Mucosa of rectum (tissue), 2 donors: Measurements from ENCODE around the gene C10orf62.
"Not testable (repeated sequence)": the region's sequence is repeated elsewhere in the genome, so short reads cannot be mapped to it uniquely, and the experiment has no call there.

Experiments
- H3K27ac ChIP-seq, 2 donors: one replicate each; pipeline ENCODE4 v1.7.0; 2013; ENCODE audit warnings: inconsistent platforms in 2 of 2, low read depth in 2 of 2, low read length in 2 of 2
- H3K27me3 ChIP-seq, 2 donors: one replicate each; pipeline ENCODE4 v1.7.0; 2013; ENCODE audit warnings: low read length in 2 of 2; ENCODE audit not compliant: control insufficient read depth in 2 of 2, insufficient read depth in 2 of 2
- H3K36me3 ChIP-seq, 2 donors: one replicate each; pipeline ENCODE4 v1.7.0; 2013; ENCODE audit warnings: low read length in 2 of 2; ENCODE audit not compliant: control insufficient read depth in 2 of 2, insufficient read depth in 2 of 2
- H3K4me1 ChIP-seq, 2 donors: one replicate each; pipeline ENCODE4 v1.7.0; 2013; ENCODE audit warnings: low read length in 2 of 2, mild to moderate bottlenecking in 1 of 2; ENCODE audit not compliant: control insufficient read depth in 2 of 2, insufficient read depth in 2 of 2
- H3K4me3 ChIP-seq, 2 donors: one replicate each; pipeline ENCODE4 v1.7.0; 2013; ENCODE audit warnings: low read length in 2 of 2
- H3K9ac ChIP-seq, 2 donors: one replicate each; pipeline ENCODE4 v1.7.0; 2013; ENCODE audit warnings: low read length in 2 of 2, low read depth in 1 of 2, mild to moderate bottlenecking in 1 of 2
- H3K9me3 ChIP-seq, 2 donors: one replicate each; pipeline ENCODE4 v1.7.0; 2013; ENCODE audit warnings: low read length in 2 of 2; ENCODE audit not compliant: control insufficient read depth in 2 of 2
- donor health status: healthy.
- donor health status: Normal muscosa, but diverticular disease.

The C10orf62 gene

DNA sequence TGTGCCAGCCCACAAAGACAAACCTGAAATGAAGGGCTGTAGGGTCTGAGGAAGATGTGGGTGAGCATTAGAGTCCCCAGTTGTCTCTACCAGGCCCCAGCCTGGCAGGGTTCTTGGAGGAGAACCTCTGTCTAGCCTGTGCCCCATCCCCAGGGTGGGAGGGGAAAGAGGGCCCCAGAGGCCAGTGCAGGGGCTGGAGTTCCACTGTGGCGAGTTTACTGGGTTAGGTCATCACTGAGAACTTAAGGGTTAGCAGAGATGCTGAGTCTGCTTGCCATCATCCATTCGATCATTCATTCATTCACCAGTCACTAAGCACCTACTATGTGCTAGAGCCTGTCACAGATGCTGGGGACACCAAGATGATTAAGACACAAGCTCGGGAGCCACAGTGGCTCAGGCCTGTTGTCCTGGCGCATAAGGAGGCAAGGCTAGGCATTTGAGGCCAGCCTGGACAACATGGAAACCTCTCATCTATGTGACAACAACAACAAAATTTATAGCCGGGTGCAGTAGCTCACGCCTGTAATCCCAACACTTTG is 14.3 kb upstream of the C10orf62 start:
- no peak overlapping the region for H3K4me3 ChIP-seq
- H3K27me3 ChIP-seq: no peaks in the 10 kb centered on the region
- H3K9ac ChIP-seq: no peak overlapping the region
- no peak overlapping the region for H3K27ac ChIP-seq
- H3K4me1 ChIP-seq: peaks cover 0 to 3% of the 10 kb centered on the region in 2 donors
- H3K36me3 ChIP-seq: no peaks in the 10 kb centered on the region
- H3K9me3 ChIP-seq: no peaks in the 10 kb centered on the region

DNA sequence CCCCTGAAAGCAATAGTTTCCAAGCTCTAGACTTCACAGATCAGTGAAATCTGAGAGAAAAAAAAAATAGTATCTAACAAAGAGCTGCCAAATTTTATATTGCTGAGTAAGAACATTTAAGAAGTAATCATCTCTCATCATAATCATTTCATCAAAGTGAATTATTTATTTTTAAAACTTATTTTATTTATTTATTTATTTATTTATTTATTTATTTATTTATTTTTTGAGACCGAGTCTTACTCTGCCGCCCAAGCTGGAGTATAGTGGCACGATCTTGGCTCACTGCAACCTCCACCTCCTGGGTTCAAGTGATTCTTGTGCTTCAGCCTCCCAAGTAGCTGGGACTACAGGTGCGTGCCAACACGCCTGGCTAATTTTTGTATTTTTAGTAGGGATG is 13.0 kb upstream of the C10orf62 start:
- H3K27ac ChIP-seq, H3K9ac ChIP-seq, H3K27me3 ChIP-seq, H3K36me3 ChIP-seq, H3K4me1 ChIP-seq, H3K4me3 ChIP-seq, H3K9me3 ChIP-seq: not testable (repeated sequence)

DNA sequence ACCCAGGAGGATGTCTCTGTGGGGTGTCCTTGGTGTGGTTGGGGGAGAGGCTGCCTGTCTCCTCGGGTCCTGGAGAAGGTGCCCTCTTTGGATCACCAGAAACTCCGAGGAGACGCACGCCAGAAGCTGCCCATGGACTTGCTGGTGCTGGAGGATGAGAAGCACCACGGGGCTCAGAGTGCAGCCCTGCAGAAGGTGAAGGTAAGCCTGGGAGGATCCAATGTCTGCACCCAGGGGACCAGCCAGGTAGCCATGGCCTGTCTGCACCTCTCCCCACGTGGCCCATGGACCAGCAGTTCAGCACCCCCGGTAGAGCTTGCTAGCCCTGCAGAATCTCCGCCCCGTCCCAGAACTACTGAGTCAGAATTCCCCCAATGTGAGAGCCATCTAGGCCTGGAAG is 11.8 kb upstream of the C10orf62 start:
- no peaks in the 10 kb centered on the region for H3K9me3 ChIP-seq

DNA sequence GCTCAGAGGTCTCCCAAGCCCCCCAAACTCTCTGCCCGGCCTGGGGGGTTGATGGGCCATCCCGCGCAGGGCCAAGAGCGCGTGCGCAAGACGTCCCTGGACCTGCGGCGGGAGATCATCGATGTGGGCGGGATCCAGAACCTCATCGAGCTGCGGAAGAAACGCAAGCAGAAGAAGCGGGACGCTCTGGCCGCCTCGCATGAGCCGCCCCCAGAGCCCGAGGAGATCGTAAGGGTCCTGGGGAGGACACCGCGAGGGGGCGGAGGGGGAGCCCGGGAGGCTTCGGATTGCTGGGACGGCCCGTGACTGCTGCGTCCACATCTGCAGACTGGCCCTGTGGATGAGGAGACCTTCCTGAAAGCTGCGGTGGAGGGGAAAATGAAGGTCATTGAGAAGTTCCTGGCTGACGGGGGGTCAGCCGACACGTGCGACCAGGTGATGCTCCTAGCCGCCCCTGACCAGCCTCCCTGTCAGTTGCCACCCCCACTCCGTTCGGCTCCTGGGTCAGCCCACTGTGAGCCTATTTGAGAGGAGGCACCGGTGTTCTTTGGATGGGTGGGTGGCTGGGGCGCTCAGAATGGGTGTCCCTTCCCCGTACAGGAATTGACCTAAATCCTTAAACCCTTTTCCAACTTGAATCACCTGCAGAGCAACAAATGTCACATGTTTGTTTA is 11.2 kb upstream of the C10orf62 start:
- Histone ChIP-seq H3K27me3 (no peaks in the 10 kb centered on the region), H3K9me3 (no peaks in the 10 kb centered on the region), H3K9ac (no peak overlapping the region), H3K4me1 (no peaks in the 10 kb centered on the region), H3K36me3 (no peaks in the 10 kb centered on the region), H3K4me3 (no peak overlapping the region), H3K27ac (no peak overlapping the region)

More for the DNA sequence above, 11.8 kb upstream of the C10orf62 start:
- Histone ChIP-seq H3K36me3 (no peaks in the 10 kb centered on the region), H3K4me3 (no peak overlapping the region), H3K27ac (no peak overlapping the region), H3K4me1 (no peaks in the 10 kb centered on the region), H3K9ac (no peak overlapping the region), H3K27me3 (no peaks in the 10 kb centered on the region)

DNA sequence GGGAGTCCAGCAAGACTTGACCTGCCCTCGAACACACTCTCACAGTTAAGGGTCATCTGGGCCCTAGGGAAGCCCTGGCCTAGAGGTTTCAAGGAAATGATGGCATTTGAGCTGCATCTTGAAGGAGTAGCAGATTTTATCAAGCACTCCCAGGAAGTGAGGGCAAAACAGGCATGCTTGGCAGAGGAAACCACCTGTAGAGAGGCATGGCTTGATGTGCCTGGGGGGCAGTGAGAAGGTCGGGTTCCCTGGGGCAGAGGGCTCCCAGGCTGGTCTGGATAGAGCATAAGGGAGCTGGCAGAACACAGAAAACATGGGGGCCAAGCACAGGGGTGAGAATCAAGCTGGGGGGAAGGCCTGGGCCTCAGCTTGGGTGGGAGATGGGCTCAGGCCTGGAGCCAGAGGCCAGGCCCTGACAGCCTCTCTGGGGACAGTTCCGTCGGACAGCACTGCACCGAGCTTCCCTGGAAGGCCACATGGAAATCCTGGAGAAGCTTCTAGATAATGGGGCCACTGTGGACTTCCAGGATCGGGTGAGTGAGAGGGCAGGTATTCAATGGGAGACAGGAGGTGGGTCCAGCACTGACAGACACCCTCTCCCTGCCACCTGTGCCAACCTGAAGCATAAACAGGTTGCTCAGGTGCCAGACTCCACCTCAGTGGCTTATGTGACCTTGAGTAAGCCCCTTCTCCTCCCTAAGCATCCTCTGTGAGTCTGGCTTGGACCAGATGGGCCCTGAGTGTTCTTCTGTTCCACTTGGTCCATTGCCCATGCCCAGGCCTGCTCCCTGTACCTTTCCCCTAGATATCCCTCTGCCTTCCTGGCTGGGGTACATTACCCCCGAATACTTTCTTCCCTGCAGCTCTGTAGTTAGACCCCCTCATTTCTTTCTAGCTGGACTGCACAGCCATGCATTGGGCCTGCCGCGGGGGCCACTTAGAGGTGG is 8.8 kb upstream of the C10orf62 start:
- Histone ChIP-seq H3K4me3 (no peak overlapping the region), H3K27ac (no peak overlapping the region), H3K36me3 (no peaks in the 10 kb centered on the region), H3K9ac (no peak overlapping the region), H3K4me1 (no peaks in the 10 kb centered on the region), H3K27me3 (no peaks in the 10 kb centered on the region), H3K9me3 (no peaks in the 10 kb centered on the region)

DNA sequence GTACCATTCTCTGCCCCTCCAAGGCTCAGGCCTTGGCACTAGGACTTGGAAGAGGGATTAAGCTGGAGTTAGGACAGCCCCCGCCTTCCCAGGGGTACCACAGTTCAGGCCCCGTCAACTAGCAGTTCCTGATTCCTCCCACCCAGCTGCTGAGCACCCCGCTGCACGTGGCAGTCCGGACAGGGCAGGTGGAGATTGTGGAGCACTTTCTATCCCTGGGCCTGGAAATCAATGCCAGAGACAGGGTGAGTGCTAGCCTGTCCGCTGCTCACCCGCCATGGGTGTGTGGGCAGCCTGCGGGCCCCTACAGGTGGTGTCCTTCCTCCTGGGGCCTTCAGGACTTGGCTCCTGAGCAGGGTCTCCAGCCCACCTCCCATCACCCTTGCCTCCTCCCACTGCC is 7.4 kb upstream of the C10orf62 start:
- no peaks in the 10 kb centered on the region for H3K36me3 ChIP-seq
- no peaks in the 10 kb centered on the region for H3K4me1 ChIP-seq
- H3K9ac ChIP-seq: no peak overlapping the region
- H3K9me3 ChIP-seq: no peaks in the 10 kb centered on the region
- no peak overlapping the region for H3K4me3 ChIP-seq
- H3K27me3 ChIP-seq: no peaks in the 10 kb centered on the region
- no peak overlapping the region for H3K27ac ChIP-seq

DNA sequence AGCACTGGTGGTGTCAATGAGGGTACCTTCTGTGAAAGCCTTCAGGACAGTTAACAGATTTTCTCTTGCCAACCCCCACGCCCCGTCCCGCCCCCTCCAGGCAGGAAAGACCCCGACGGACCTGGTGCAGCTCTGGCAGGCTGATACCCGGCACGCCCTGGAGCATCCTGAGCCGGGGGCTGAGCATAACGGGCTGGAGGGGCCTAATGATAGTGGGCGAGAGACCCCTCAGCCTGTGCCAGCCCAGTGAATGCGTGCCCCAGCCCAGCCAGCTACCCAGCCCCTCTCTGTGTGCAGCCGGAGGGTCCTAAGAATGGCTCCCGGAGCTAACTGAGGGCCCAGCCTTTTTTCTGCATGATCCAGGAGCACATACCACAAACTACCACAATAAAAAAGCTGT is 6.0 kb upstream of the C10orf62 start:
- Histone ChIP-seq H3K36me3 (no peaks in the 10 kb centered on the region), H3K9ac (no peak overlapping the region), H3K4me3 (no peak overlapping the region), H3K27me3 (no peaks in the 10 kb centered on the region), H3K27ac (no peak overlapping the region), H3K9me3 (no peaks in the 10 kb centered on the region), H3K4me1 (no peaks in the 10 kb centered on the region)

DNA sequence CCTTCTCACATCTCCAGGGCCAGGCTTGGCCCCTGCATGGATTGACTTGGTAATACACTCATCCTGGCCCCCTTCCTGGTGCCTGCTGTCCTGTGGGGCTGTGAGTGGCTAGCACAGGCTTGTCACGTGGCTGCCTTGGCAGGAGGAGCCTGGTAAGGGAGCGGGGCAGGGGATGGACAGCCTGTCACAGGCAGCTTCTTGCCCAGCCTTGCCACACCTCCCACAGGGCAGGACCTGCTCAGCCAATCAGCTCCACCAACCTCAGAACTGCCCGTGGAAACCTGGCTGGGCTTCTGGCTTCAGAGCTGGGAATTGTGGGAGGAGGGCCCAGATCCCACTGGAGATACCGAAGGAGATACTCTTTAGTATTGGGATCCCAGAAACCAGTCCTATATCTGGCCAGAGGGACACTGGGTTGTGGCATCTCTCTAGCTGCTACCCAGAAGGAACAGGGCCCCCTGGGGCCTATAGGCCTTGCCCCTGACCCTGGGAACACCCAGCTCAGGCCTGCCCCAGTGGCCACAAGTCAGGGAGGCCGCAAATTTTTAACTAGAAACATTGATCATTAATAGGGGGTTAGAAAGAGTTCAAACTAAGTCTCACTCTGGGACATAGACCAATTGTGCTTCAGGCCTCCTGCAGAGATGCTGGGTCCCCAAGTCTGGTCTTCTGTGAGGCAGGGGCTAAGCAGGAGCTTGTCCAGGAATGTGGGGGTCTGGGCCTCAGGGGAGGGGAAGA is 5.3 kb upstream of the C10orf62 start, which contains the start of gene HOGA1:
HOGA1 (plus strand) TSS at position 330 of the 738 bp plus-strand sequence; CDS start at position 645, 315 bp downstream.
- H3K36me3 ChIP-seq: no peaks in the 10 kb centered on the region
- no peak within 1 kb of the TSS for H3K4me3 ChIP-seq
- H3K27me3 ChIP-seq: no peaks in the 10 kb centered on the region
- H3K9me3 ChIP-seq: no peaks in the 10 kb centered on the region
- H3K27ac ChIP-seq: no peak within 1 kb of the TSS
- H3K4me1 ChIP-seq: no peaks in the 10 kb centered on the region
- no peak within 1 kb of the TSS for H3K9ac ChIP-seq

DNA sequence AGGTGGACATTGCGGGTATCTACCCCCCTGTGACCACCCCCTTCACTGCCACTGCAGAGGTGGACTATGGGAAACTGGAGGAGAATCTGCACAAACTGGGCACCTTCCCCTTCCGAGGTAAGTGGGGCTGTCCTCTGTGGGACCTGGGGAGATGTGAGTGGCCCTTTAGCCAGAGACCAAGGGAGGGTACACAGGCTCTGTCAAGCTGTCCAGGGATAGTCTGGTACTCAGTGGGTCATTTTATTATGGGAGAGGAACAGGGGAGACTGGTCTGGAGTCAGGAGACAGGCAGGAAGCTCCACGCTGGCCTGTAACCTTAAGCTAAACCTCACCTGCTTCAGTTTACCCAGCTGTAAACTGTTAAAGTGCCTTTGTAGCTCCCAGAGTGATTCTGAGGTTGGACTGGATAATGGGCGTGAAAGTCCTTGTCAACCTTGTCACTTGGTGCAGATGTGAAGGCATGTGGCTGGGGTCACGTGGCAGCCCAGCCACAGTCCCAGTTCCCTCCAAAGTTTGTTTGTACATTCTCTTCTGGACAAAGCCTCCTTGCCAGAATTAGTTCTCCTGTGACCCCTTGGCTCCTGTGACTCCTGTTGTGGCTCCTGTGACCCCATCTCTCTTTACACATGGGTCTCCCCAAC is 4.6 kb upstream of the C10orf62 start:
- H3K27ac ChIP-seq: no peak overlapping the region
- H3K27me3 ChIP-seq: no peaks in the 10 kb centered on the region
- no peaks in the 10 kb centered on the region for H3K4me1 ChIP-seq
- no peaks in the 10 kb centered on the region for H3K36me3 ChIP-seq
- H3K9ac ChIP-seq: no peak overlapping the region
- no peak overlapping the region for H3K4me3 ChIP-seq
- H3K9me3 ChIP-seq: no peaks in the 10 kb centered on the region
